ENCODE results near the gene ZFR. TPM values are rescaled to one million over a fixed set of nuclear protein-coding genes. Genes with fewer than 3 reads are reported as not detected.
"Not testable (repeated sequence)": the region's sequence is repeated elsewhere in the genome, so short reads cannot be mapped to it uniquely, and the experiment has no call there.

The ZFR gene
- total RNA-seq, 1 donor from 2014 or later, result 72.8 TPM

GRCh38 chr5:32406650-32407049 lies 37.9 kb downstream of the ZFR start:
- no peak for DNase-seq

- no peak for DNase-seq
Observed at GRCh38 chr5:32405507-32405906, 39.0 kb downstream of the ZFR start.

- DNase-seq, result no peak
Observed at GRCh38 chr5:32403760-32404159, 40.8 kb downstream of the ZFR start.

GRCh38 chr5:32400401-32400800 lies 44.1 kb downstream of the ZFR start:
- no peak for DNase-seq

GRCh38 chr5:32398754-32399153 lies 45.8 kb downstream of the ZFR start:
- not testable (repeated sequence) for DNase-seq

- no peak for DNase-seq
Observed at GRCh38 chr5:32394981-32395380, 49.6 kb downstream of the ZFR start.

GRCh38 chr5:32392039-32392438 lies 52.5 kb downstream of the ZFR start:
- DNase-seq, result no peak

- peak; percentile 17 for DNase-seq
Observed at GRCh38 chr5:32390819-32391591, 53.5 kb downstream of the ZFR start.

- DNase-seq, result peak; percentile 21
Observed at GRCh38 chr5:32388432-32389129, 56.0 kb downstream of the ZFR start.

GRCh38 chr5:32387841-32388240 lies 56.7 kb downstream of the ZFR start:
- no peak for DNase-seq

GRCh38 chr5:32387211-32387610 lies 57.3 kb downstream of the ZFR start:
- DNase-seq, result no peak

GRCh38 chr5:32384621-32385020 lies 59.9 kb downstream of the ZFR start:
- no peak for DNase-seq

- DNase-seq, result no peak
Observed at GRCh38 chr5:32383586-32383985, 61.0 kb downstream of the ZFR start.

GRCh38 chr5:32383065-32383464 lies 61.5 kb downstream of the ZFR start:
- DNase-seq, result no peak

- DNase-seq, result peak; percentile 38
Observed at GRCh38 chr5:32379421-32379820, 65.1 kb downstream of the ZFR start.

GRCh38 chr5:32378966-32379365 lies 65.6 kb downstream of the ZFR start:
- no peak for DNase-seq

GRCh38 chr5:32369542-32370155 lies 74.9 kb downstream of the ZFR start:
- DNase-seq, result no peak

GRCh38 chr5:32369032-32369431 lies 75.5 kb downstream of the ZFR start:
- no peak for DNase-seq

- not testable (repeated sequence) for DNase-seq
Observed at GRCh38 chr5:32367271-32367670, 77.3 kb downstream of the ZFR start.

GRCh38 chr5:32365623-32366022 lies 78.9 kb downstream of the ZFR start:
- no peak for DNase-seq

- no peak for DNase-seq
Observed at GRCh38 chr5:32363030-32363429, 81.5 kb downstream of the ZFR start.

- DNase-seq, result no peak
Observed at GRCh38 chr5:32362527-32362926, 82.0 kb downstream of the ZFR start.

- DNase-seq, result no peak
Observed at GRCh38 chr5:32360906-32361305, 83.6 kb downstream of the ZFR start.

- no peak for DNase-seq
Observed at GRCh38 chr5:32358611-32359010, 85.9 kb downstream of the ZFR start.

Data from dermis blood vessel endothelial cell (primary cell).